GM18505 (cell line): Measurements from ENCODE around the gene GHRH.

Source experiments
- ATAC-seq: cut with Tn5 transposase; IDR thresholded peaks from one replicate; pipeline ENCODE4 v1.9.1; 2021; ENCODE audit not compliant: unreplicated experiment
- POLR2A ChIP-seq: IDR thresholded peaks from 4 replicates; pipeline ENCODE4 v1.6.1; 2011; ENCODE audit warnings: borderline replicate concordance; ENCODE audit not compliant: insufficient read depth, insufficient read length; ENCODE audit errors: extremely low read depth

Gene GHRH

DNA sequence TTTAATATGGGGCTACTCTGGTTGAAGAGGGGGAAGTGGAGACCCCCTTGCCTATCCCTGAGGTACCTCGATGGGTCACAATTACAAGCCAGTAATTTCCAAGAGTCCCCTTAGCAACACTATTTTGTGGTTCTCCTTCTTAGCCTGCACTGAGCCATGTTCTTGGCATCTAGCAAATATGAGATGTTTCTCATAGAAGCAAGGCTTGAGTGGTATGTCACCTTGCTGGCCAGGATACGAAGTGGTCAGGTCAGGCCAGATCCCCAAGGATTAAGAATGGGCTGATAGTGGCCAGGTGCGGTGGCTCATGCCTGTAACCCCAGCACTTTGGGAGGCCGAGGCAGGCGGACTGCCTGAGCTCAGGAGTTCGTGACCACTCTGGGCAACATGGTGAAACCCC is 2.1 kb upstream of the GHRH start:
- no peak for TF ChIP-seq POLR2A
- no peak for ATAC-seq

- no peak for ATAC-seq
Measured at GRCh38 chr20:37262505-37262904, 891 bp upstream of the GHRH start.

DNA sequence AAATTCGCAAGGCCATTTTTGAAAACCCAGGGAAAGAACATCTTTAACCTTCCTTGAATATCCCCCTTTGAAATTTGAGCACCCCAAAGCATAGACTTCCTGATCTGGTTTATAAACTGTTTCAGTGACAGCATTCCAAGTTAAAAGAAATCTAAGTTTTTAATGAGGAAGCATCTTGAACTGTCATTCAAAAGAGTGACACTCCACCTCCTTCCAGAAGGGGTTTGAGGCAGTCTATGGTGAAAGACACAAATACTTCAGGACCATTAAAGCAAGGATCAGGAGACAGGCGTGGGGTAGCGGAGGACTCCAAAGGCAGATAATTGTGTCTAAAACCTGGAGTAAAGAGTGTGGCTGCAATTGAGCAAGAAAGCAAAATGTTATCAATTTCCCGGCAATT is 691 bp downstream of the GHRH start:
- no peak for ATAC-seq

More at GRCh38 chr20:37262505-37262904, 891 bp upstream of the GHRH start:
- no peak for TF ChIP-seq POLR2A

GRCh38 chr20:37259865-37260264 is 1.7 kb downstream of the GHRH start:
- TF ChIP-seq POLR2A, result no peak
- ATAC-seq, result no peak

More for the DNA sequence above, 691 bp downstream of the GHRH start:
- no peak for TF ChIP-seq POLR2A

- TF ChIP-seq POLR2A, result no peak
- no peak for ATAC-seq
Measured at GRCh38 chr20:37259031-37259430, 2.6 kb downstream of the GHRH start.

GRCh38 chr20:37257988-37258387 is 3.6 kb downstream of the GHRH start:
- no peak for TF ChIP-seq POLR2A
- ATAC-seq, result no peak

DNA sequence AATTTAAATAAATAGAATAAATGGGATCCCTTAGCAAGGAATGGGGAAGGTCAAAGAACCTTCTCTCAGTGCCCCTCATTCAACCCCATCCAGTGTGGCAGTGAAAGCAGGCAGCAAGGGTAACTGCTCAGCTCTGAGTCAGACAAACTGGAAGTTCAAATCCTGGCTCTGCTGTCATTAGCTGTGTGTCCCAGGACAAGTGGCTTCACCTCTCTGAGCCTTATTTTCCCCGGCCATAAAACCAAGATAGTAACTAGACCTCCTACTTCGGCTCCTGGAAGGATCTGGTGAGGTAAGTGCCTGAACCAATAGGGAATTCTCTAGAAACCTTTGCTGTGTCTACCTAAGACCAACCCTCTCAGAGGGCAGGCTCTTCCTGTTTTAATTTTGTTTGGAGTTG is 4.1 kb downstream of the GHRH start:
- no peak for TF ChIP-seq POLR2A
- ATAC-seq, result no peak

DNA sequence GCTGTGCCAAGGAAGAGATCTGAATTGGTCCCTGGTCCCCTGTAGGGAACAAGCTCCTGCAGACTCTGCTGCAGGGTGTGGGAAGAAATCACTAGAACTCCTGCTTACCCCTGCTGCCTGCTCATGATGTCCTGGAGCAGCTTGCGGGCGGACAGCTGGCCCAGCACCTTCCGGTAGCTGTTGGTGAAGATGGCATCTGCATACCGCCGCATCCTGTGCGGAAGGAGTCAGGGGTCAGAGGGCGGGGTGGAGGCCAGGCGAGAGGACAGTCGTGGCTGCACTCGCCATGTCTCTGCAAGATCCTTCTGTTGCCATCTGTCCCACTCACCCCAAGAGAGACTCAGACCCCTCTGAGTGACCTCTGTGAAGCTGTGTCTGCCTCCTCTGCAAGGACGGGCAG is 5.3 kb downstream of the GHRH start:
- no peak for TF ChIP-seq POLR2A
- ATAC-seq, result no peak

DNA sequence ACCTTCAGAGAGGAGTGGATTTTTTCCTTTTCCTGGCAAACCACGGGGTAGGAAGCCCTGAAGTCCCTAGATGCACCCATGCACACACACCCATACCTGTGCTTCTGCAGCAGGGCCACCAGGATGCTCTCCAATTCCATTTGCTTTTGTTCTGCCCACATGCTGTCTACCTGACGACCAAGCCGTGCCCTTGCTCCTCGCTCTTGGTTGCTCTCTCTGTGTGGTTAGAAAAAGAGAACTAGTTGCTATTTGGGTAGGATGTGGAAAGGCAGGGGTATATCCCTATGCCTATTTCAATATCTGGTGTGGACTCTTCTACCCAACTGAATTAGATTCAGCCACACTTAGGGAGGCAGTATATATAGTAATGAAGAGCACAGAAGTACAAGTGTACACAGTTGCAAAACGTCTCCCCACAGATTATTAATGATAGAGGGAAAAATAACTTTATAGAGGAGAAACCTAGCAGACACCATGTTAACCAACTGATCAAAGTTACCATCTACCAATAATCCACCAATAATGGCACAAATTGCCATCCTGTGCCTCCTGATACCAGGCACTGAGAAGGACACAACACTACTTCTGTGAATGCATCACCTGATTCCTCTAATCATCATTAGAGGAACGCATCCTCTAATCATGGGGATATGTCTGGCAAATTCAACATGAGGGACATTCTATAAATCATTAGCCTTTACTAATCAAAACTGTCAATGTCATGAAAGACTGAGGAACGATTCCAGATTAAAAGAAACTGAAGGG is 7.3 kb downstream of the GHRH start:
- no peak for TF ChIP-seq POLR2A
- no peak for ATAC-seq

DNA sequence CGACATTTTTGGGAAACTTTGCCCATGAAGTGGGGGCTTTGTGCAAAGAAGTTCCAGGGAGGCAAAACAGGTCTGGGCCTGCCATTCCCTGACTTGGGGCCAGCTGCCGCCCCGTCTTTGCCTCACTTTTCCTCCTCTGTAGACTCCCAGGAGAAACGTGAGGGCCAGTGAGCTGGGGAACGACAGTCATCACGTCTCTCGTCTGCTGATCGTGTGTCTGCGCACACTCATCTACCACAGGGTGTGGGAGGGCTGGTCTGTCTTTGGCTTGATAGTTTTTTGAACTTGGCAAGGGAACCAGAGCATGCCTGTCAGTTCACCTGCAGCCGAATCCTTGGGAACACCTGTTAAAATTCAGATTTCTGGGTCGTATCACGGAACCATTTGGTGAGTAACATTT is 8.5 kb downstream of the GHRH start:
- no peak for ATAC-seq
- no peak for TF ChIP-seq POLR2A

DNA sequence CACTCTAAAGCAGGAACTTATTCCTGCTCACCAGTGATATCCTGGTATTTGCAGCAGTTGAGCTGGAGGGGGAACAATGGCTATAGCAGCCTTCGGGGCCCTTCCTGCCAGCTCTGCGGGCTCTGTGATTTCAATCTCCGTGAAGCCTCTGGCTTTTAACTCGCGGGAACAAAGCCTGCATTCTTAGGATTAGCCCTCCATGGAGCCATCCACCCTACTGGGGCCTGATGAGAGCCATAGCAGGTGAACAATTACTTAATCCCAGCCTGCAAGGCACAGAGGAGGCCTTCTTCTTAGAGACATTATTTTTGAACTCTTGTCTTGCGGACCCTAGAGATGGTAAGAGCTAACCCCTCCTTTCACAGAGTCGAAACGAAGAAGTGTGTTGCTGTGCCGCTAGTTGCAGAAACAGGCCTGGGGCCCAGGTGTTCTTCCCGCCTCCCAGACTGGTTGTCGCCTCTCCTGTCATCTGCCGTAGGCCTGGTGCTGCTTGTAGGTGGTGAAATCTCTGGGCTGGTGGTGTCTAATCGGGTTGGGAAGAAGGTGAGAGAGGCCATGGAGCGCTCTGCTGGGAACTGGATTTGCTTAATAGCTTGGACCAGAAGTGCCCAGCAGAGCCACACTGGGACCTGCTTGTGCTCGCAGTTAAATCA is 9.7 kb downstream of the GHRH start:
- no peak for TF ChIP-seq POLR2A
- no peak for ATAC-seq

DNA sequence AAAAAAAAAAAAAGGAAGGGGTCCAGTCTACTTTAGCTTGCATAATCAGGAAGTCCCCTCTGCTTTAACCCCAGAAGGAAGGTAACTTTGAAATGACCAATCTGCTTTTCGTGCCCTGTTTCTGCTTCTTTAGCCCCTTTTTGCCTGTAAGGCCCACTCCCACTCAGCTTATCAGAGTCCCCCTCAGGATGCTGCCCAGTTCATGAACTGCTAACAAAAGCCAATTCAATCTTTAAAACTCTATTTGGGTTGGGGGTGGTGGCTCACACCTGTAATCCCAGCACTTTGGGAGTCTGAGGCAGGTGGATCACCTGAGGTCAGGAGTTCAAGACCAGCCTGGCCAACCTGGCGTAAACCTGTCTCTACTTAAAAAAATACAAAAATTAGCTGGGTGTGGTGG is 12.3 kb downstream of the GHRH start:
- TF ChIP-seq POLR2A, result no peak
- no peak for ATAC-seq

DNA sequence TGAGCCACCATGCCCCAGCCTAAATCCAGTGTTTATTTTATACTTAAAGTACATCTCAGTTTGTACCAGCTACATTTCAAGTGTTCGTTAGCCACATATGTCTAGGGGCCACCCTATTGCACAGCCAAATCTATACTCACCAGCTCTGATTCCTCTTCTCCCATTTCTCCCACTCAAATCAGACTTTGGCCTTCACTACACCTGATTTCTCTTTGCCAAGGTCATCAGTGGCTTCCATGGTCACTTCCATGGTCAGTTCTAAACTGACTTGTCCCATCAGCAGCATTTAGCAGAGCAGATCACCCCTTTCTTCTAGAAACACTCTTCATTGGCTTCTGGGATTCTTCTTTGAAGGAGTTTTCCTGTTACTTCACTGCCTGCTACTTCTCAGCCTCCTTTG is 14.1 kb downstream of the GHRH start:
- no peak for ATAC-seq
- TF ChIP-seq POLR2A, result no peak

DNA sequence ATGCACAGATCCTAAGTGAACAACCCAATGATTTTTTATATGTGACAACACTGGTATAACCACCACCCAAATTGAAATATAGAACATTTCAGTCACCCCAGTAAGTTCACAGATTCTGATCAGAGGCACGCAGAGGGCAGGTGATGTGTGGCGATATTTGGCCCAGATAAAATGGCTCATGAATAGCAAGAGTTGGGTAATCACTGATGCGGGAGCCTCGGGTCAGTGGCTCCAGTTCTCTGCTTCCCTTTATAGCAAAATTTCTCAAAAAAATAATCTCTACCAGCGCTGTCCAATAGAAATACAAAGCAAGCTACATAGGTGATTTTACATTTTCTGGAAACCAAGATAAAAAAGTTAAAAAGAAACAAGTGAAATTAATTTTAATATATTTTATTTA is 14.9 kb downstream of the GHRH start:
- no peak for ATAC-seq
- TF ChIP-seq POLR2A, result no peak

DNA sequence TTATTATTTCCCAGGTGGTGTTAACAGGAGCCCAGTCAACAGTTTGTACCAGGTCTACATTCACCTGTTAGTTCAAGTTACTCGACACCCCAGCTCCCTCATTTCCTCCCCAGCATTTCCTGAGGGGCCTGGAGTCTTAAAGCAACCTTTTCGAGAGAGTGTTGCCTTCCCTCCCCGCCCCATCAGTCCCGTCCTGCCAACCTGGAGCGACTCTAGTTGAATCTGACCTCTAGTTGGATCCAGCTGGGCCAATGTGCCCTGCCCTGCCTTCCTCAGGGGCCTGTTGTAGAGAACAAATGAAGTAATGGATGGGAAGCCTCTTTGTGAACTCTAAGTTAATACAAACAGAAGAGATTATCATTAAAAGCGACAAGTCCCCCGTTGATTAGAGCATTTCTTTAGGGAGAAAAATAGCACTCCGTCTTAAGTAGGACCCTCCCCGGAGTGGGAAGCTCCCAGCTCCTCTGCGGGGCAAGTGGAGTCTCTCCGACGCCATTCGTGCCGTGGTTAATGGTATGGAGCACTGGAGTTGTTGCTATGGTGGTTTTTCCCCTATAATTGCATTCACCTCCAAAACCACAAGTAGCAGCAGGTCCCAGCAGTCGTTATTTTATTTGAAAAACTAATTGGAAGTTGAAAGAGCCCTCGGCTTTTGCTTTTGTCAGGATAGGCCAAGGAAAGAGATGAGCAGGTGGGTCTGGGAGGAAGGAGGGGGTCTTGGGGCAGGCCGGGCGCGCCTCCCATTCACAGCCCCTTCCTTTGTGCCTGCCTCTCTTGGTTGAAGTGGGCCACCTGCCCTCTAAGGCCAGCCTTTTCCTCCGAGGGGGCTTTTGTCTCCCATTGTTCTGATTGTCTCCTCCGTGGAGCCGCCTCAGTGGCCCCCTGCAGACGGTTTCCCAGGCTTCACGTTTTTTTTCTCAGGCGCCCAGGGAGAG is 16.1 kb downstream of the GHRH start:
- ATAC-seq, result no peak
- no peak for TF ChIP-seq POLR2A
